ENCODE measurements around the gene ZDHHC17.

ZDHHC17 gene

GRCh38 chr12:76898442-76898841, 134.5 kb downstream of the ZDHHC17 start:
- H3K4me2 ChIP-seq (ENCODE audit: low read length): no peak overlapping the region
- TF ChIP-seq, protein P1, sequence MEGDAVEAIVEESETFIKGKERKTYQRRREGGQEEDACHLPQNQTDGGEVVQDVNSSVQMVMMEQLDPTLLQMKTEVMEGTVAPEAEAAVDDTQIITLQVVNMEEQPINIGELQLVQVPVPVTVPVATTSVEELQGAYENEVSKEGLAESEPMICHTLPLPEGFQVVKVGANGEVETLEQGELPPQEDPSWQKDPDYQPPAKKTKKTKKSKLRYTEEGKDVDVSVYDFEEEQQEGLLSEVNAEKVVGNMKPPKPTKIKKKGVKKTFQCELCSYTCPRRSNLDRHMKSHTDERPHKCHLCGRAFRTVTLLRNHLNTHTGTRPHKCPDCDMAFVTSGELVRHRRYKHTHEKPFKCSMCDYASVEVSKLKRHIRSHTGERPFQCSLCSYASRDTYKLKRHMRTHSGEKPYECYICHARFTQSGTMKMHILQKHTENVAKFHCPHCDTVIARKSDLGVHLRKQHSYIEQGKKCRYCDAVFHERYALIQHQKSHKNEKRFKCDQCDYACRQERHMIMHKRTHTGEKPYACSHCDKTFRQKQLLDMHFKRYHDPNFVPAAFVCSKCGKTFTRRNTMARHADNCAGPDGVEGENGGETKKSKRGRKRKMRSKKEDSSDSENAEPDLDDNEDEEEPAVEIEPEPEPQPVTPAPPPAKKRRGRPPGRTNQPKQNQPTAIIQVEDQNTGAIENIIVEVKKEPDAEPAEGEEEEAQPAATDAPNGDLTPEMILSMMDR (IDR thresholded peaks at IDR 0.05): no peak
- H3K27ac ChIP-seq: no peak overlapping the region
- H3K36me3 ChIP-seq (ENCODE audit: control insufficient read depth, insufficient read depth, low read length): no peaks in the 10 kb centered on the region
- H3K9me3 ChIP-seq (ENCODE audit: control insufficient read depth, low read length): no peaks in the 10 kb centered on the region
- no peaks in the 10 kb centered on the region for H3K79me2 ChIP-seq
- no peak overlapping the region for H2AFZ ChIP-seq
- H3K4me1 ChIP-seq: no peaks in the 10 kb centered on the region
- H3K9ac ChIP-seq: no peak overlapping the region
- no peaks in the 10 kb centered on the region for H3K27me3 ChIP-seq (ENCODE audit: control insufficient read depth, insufficient read depth, low read length)
- H3K4me3 ChIP-seq (ENCODE audit: low read depth, low read length): no peak overlapping the region

GRCh38 chr12:76899522-76899921, 135.6 kb downstream of the ZDHHC17 start:
- H3K36me3 ChIP-seq (ENCODE audit: control insufficient read depth, insufficient read depth, low read length): no peaks in the 10 kb centered on the region
- no peaks in the 10 kb centered on the region for H3K27me3 ChIP-seq (ENCODE audit: control insufficient read depth, insufficient read depth, low read length)
- no peak overlapping the region for H3K4me3 ChIP-seq (ENCODE audit: low read depth, low read length)
- no peaks in the 10 kb centered on the region for H3K9me3 ChIP-seq (ENCODE audit: control insufficient read depth, low read length)
- H3K9ac ChIP-seq: no peak overlapping the region
- TF ChIP-seq, protein P1 (IDR thresholded peaks at IDR 0.05): no peak
- no peaks in the 10 kb centered on the region for H3K79me2 ChIP-seq
- no peak overlapping the region for H3K27ac ChIP-seq
- H2AFZ ChIP-seq: no peak overlapping the region
- no peak overlapping the region for H3K4me2 ChIP-seq (ENCODE audit: low read length)
- H3K4me1 ChIP-seq: no peaks in the 10 kb centered on the region

DNA sequence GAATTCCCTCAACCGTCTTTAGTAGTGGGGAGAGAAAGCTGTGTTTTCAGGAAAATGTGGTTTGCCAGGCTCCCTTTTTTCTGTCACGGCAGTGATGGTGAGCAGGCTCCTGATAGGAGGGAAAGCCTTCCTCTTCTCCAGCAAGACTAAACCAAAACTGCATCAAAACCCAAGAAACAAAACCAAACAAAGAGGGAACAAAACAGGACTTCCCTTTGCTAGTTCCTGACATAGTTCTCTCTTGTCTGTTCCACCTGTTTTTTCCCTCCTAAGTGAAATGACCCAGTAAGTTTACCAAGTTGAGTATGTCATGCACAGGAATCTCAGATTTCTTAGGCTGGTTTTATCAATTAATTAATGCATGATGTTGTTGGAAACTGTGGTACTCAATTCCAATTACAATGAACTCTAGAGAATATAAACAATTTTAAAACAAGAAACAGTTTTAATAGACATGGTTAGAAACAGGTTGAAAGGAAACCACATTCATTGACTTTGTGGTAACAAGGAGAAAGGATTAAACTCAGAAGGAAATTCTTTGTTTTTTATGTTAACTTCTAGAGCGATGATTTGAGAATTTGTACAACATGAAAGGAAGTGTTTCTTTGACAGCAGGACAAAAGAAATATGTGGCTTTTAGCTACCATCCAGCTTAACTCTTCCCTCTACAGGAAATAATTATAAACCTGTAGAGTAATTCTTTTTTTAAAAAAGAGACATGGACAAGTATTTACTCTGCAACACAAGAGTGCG, 137.9 kb downstream of the ZDHHC17 start:
- no peaks in the 10 kb centered on the region for H3K4me1 ChIP-seq
- no peaks in the 10 kb centered on the region for H3K79me2 ChIP-seq
- H3K9me3 ChIP-seq (ENCODE audit: control insufficient read depth, low read length): no peaks in the 10 kb centered on the region
- H3K36me3 ChIP-seq (ENCODE audit: control insufficient read depth, insufficient read depth, low read length): no peaks in the 10 kb centered on the region
- no peak overlapping the region for H3K4me3 ChIP-seq (ENCODE audit: low read depth, low read length)
- H3K27ac ChIP-seq: no peak overlapping the region
- TF ChIP-seq, protein P1 (IDR thresholded peaks at IDR 0.05): no peak
- H2AFZ ChIP-seq: no peak overlapping the region
- H3K27me3 ChIP-seq (ENCODE audit: control insufficient read depth, insufficient read depth, low read length): no peaks in the 10 kb centered on the region
- no peak overlapping the region for H3K4me2 ChIP-seq (ENCODE audit: low read length)
- H3K9ac ChIP-seq: no peak overlapping the region

Data from parathyroid adenoma (tissue), 2 donors.